Stimulated activated CD8-positive, alpha-beta memory T cell treated with anti-CD3 and anti-CD28 coated beads, Interleukin-12 subunit alpha, Interleukin-12 subunit beta, amount 100 ng/mL, for 24 hours (primary cell): ENCODE results near the gene CNTNAP2.
A peak's percentile ranks its signal among the peaks of the same experiment; 100 is the strongest.
"Not testable (repeated sequence)": the region's sequence is repeated elsewhere in the genome, so short reads cannot be mapped to it uniquely, and the experiment has no call there.

ENCODE experiments used
- DNase-seq: peaks from one replicate; pipeline ENCODE4 v3.0.0-alpha.2; 2020; ENCODE audit errors: extremely low read depth

The CNTNAP2 gene

DNA sequence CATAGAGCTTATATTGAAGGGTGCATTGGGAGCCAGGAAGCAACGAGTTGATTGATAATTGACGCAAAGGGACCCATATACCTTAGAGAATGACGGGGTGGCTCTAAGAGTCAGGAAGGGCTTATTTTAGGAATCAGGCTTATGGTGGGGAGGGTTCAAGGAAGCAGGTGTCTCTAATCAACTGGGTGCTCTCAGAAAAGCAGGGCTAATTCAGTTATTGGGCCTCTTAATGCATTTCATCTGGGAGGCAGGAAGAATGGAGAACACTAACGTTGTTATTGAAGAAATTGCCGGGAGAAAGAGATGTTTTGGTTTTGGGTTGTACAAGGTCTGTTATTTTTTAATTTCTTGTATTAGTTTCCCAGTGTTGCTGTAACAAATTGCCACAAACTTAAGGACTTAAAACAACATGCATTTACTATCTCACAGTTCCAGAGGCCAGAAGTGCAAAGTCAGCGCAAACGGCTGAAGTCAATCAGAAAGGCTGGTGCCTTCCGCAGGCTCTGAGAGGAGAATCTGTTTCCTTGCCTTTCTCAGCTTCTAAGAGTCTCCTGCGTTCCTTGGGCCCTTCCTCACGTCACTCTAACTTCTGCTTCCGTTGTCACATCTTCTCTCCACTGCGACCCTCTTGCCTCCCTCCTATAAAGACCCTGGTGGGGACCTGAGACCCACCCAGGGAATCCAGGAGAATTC, 2145.5 kb downstream of the CNTNAP2 start:
- DNase-seq, result no peak

DNA sequence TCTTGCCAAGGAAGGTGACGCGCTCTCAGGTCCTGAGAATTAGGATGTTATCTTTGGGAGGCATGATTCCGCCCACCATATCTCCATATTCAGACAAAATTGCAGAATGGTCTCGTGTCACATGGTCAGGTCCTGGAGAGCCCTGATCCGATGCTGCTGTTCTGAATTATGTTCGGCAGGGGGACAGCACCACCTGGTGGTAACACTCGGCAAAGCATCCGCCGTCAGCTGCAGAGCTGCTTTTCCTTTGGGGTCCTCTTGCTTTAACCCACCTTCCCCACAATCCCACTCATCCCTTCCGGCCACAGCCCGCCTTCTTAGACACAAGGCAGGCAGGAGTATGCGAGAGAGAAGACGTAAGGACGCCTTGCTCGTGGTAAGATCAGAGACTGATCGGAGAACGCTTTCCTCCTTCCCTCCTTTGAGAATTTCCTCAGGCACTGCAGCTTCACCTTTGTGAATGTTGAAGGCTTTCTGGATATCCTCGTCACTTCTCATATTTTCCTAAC, 2146.2 kb downstream of the CNTNAP2 start:
- DNase-seq, result peak; percentile 19

DNA sequence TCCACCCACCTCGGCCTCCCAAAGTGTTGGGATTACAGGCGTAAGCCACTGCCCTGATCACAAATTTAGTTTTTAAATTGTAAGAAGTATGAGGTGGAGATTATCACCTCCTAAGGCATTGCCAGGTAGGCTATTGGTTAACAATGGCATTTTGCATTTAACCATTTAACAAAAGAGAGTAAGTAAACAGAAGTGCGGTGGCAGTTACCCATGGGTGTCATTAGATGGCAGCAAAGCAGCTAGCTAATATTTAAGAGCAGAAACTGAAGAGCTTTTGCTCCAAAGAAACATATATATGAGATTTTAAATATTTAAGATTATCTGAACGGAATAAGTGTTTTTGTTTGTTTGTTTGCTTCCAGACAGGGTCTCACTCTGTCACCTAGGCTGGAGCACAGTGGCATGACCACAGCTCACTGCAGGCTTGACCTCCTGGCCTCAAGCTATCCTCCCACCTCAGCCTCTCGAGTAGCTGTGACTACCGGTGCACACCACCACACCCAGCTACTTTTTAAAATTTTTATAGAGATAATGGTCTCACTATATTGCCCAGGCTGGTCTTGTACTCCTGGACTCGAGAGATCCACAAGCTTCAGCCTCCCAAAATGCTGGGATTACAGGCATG, 2148.4 kb downstream of the CNTNAP2 start:
- DNase-seq, result no peak

DNA sequence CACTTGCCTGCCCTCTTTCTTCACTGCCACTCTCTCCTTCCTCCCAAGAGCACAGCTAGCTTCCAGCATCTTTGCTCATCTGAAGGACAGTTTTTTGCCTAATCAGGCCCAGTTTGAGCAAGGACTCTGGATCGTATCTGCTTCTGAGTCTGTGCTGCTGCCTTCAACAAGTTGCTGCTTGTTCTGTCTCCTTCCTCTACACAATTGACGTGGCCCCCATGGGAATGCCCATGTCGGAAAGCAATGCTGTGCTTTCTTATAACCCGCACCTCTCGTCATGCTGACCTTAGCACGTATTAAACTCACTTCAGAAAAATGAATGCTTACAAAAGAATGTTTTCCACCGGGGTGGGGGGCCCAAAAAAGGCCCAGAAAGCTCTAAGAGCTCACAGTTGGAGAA, 2149.3 kb downstream of the CNTNAP2 start:
- no peak for DNase-seq

DNA sequence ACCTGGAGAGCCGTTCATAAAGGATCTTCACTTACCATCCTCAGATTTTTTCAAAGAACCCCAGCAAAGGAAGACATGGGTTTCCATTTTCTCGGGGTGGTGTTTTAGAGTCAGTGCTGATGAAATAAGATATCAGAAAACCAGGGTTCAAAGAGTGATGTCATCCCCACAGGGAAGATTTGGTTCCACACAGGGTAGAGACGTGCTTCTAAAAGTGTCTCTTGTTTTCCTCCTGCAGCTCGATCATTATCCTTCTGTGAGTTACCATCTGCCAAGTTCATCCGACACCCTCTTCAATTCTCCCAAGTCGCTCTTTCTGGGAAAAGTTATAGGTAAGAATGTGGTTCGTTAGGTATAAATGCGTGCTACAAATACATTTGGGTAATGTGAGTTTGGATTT, 2150.2 kb downstream of the CNTNAP2 start:
- no peak for DNase-seq

DNA sequence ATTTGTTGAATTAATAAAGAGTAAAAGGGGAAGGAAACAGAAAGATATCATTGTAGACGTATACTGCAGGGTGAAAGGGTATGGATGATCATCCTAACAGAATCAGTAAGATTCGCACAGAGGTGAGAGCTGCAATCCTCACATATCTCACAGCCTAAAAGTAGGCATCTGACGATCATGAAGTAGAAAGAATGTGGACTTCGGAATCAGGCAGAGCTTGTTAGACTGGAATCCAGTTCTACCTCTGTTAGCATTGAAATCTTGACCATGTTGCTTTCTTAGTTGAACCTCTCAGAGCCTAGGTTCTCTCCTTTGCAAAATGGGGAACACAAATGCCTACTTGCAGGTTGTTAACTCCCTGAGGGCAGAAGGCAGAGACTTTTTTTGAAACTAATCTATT, 2154.0 kb downstream of the CNTNAP2 start:
- no peak for DNase-seq

DNA sequence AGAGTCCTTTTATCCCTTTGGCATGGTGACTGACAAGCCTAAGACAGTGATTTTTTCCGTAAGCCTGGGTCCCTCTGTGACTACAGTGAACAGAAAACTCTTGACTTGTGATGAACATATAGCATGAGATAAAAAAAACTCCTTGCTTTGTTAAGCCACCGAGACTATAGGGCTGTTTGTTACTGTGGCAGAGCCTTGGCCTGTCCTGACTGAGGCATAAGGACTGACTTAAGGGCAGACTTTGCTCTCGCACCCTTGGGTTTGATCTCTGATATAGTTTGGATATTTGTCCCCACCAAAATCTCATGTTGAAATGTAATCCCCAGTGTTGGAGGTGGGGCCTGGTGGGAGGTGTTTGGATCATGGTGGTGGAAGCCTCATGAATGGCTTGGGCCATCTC, 2157.5 kb downstream of the CNTNAP2 start:
- DNase-seq, result no peak

DNA sequence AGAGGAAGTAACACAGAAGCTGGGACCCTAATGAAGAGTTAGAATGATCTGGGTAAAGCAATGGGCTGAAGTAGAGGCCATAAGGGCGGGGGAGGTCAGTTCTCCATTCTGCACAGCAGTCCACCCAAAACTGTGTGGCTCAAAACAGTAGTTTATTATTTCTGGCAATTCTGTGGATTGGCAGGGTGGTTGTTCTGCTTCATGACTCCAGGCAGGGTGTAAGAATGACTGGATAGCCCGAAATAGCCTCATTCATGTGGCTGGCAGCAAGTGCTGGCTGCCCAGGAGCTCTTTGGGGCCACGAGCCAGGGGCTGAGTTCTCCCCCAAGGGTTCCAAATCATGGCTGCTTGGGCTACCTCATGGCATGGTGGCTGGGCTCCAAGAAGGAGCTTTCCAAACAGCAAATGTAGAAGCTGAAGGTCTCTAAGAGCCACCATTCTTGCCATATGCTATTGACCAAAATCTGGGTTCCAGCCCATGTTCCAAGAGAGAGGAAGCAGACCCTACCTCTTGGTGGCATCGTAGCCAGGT, 2158.8 kb downstream of the CNTNAP2 start:
- no peak for DNase-seq

DNA sequence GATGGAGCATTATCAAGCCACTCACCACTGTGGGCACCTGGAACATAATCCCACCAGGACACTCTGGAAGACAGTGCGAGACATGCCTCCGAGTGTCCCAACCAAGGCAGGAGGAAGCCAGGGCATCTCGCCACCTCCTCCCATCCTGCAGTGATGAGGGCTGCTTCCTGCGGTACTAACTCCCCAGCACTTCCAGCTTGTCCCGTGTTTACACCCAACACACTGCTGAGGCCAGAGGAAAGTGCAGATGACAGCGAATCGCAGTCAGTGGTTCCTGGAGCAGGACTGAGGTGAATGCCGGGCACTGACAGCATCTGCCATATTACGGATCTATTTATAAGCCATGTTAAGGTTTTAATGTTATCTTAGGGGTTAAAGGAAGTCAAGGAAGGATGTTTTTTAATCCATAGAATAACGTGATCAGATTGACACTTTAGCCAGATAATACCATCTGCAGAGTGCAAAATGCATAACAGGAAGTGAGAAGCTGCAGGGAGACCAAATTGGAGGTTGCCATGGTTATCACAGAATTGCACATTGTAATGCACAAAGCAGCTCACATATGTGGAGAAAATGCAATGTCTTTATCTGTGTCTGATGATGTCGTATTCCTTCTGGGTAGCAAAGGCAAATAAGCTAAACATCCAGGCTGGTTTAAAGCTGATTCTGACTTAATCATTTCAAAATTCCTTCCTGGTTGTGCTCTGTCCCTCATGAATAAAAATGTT, 2159.9 kb downstream of the CNTNAP2 start:
- DNase-seq, result no peak

DNA sequence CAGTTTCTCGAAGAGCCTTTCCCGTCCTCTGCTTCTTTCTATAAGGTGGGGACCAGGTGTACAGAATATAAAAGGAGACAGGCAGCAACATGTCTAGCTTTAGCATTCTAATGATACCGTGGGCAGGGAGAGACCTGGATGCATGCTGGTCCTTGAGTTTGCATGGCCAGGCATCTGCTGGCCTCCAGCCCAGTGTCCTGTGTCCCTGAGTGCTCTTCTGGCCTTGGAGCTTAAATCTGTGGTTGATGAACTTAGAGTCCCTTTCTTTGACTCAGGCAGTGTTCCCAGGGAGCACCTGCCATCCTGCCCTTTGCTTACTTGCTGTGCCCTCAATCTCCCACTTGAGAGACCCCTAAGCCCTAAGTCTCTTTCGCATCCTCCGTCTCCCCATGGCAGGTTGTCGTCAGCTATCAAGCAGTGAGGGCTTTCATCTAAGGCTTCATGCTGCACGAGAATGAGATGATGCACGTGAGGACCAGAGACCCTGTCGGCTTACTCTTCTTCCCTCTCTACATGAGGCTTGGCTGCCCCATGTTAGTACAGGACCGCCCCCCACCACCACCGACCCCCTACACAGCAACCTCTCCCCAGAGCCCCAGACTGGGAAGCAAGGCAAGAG, 2160.6 kb downstream of the CNTNAP2 start:
- no peak for DNase-seq

DNA sequence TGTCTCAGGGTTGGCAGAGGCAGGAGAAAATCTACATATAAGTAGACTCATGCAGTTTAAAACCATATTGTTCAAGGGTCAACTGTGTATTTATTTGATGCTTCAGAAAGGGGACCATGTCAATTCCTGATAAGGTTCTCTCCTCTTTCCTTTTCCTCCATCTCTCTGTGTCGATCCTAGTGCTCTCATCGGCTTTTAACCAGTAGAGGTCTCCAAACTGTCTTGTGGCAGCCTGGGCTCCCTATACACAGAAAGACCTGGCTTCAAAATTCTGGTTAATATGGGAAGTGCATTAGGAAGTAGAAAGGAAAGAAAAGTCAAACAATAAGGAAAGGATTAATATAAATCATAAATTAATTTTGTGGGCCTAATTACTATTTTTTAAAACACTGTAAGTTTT, 2169.5 kb downstream of the CNTNAP2 start:
- no peak for DNase-seq

DNA sequence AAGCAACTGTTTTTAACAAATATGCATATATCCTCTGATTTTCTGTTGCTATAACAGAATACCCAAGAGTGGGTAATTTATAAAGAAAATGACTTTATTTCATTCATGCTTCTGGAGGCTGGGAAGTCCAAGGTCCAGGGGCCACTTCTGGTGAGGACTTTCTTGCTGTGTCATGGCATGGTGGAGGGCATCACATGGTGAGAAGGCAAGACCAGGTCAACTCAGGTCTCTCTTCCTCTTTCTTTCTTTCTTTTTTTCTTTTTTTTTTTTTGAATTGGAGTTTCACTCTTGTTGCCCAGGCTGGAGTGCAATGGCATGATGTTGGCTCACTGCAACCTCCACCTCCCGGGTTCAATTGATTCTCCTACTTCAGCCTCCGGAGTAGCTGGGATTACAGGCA, 2170.9 kb downstream of the CNTNAP2 start:
- DNase-seq, result no peak

DNA sequence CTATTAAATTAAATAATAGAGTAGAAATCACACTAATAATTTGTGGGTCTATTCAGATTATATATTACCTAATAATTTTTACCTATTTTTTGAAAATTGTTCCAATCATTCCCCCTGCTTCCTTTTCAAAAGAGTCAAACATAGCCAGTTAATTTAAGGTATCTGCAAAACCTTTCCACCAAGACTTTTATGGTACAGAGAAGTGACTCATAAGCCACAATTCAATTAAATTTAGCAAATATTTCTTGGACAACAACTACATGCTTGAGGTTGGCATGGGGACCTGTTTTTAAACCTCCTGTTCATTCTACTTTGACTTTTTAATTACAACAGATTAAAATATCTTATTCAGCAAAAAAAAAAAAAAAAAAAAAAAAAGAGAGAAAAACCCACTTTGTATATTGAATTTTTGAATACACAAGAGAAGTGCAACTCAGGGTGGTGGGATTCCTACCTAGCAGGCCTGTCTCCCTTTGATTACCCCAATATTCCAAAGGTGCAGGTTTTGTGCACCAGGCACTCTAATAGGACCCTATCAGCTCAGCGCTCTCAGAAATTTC, 2172.1 kb downstream of the CNTNAP2 start:
- DNase-seq, result no peak

DNA sequence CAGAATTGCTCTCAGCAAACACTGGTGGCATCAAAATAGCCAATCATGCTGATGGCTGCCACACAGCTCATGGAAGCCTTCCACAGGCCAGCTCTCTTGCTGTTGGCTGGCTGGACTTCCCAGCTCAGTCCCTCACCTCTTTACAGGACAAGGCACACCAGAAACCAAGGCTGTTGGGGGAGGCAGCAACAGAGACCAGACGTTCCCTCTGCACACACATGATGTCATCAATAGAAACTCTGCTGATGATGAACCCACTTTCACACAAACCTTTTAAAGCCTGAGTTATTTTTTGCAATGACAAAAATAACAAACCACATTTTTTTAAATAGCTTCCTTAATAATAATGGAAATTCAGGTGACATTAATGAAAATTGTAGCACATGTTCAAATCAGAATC, 2173.0 kb downstream of the CNTNAP2 start:
- no peak for DNase-seq

DNA sequence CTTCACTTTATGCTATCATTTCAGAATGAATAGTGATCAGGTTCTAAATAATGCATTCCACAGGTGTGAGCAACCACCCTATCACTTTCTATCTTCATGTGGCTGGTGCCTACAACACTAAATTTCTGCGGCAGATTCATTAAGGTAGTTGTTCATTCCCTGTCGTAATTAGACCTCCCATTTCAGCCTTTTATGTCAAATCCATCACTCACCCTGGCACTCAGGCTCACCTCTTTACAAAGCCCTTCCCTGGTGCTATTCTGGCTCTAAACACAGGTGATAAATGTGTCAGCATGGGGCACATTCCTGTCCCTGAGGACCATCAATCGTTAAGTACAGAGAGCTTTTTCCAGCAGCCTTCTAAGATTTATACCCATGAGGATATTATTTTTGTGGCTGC, 2173.9 kb downstream of the CNTNAP2 start:
- DNase-seq, result no peak

DNA sequence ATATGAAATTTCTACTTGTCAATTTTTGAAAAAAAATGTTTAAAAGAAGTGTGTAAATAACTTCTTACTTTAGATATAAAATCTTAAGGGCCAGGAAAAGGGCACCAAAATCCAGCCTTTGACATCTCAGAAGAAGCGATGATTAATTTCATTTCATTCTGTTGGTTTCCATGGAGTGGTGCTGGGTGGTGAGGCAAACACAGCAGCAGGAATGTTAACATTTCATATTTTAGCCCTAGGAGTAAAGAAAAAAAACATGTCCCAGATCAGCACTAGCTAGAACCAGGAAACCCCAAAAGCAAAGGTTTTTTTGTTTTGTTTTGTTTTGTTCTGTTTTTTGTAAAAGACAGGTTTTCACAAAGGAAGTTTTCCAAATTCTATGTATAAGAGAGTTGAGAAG, 2175.2 kb downstream of the CNTNAP2 start:
- DNase-seq, result no peak

DNA sequence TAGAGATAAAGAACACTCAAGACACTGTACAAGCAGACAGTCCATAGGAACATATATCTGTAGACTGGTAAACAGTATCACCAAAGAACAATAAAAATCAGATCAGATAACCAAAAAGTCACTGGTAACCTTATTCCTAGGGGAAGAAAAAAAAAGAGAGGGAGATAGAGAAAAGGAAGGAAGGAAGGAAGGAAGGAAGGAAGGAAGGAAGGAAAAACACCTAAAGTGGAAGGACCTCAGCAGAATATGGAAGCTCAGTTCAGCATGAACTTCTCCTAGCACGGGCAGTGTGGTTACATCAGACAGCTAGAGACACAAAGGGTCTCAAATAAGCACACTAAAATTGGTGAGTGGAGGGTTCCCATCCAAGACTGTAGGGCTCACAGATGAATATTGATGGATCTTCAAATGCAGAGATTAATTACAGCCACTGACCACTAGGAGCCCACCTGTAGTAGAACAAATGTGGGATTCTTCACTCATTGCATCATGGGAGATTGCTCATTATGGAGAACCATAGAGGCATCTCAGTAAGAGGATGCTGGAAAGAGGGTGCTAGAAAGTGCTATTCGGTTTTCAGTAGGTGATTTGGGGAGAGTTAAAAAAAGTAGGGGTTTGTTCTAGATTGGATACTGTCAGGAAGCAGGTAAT, 2180.5 kb downstream of the CNTNAP2 start:
- DNase-seq, result no peak

DNA sequence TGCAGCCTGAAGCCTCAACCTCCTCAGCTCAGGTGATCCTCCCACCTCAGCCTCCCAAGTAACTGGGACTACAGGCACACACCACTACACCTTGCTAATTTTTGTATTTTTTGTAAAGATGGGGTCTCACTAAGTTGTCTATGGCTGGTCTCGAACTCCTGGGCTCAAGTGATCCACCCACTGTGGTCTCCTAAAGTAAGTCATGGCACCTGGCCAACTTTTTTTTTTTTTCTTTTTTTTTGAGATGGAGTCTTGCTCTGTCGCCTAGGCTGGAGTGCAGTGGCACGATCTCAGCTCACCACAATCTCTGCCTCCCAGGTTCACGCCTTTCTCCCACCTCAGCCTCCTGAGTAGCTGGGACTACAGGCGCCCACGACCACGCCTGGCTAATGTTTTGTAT, 2182.2 kb downstream of the CNTNAP2 start:
- not testable (repeated sequence) for DNase-seq

DNA sequence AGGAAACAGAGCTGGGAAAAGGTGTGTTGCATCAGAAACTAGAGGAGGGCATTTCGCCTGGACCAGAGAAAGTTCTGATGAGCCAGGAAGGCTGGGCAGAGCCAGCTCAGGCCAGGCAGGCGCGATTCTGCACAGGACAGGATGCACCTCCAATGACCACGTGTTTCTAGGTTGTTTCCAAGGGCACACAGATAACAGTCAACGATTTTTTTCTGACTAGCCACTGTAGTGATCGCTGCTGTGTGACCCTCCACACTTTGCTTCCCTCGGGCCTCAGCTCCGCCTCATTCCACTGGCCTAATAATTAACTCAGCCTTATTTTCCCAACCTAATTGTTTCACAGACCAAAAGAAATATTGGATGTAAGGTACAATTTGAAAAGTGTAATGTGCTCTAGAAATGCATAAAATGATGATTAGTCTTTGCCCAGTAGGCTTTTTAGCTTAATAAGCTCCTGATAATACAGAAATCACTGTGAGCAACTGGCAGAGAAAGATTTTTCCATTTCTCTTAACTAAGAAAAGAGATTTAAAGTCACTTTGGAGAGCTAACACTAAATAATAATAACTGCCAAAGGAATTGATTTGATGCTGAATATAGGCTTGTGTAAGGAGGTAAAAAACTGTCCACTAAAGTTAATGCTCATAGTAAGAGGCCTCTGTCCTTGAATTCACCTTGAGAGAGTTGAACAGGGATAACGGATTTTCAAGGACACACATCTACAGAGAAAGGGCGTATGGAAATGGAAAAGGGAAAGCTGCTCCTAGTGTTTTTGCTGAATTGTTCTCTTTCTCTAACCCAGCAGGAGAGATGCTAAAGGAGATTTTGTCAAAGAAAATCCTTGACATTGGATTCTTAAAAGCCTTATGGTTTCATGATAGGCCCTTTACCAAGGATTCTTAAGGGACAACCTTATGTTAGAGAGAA, 2183.0 kb downstream of the CNTNAP2 start:
- no peak for DNase-seq

DNA sequence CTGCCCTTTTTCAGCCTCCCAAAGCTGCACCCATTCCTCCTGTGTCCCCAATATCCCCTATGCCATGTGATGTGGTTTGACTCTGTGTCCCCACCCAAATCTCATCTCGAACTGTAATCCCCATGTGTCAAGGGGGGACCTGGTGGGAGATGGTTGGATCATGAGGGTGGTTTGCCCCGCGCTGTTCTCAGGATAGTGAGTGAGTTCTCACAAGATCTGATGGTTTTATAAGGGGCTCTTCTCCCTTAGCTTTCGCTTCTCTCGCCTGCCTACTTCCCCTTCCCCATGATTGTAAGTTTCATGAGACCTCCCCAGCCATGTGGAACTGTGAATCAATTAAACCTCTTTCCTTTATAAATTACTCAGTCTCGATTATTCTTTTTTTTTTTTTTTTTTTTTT, 2185.8 kb downstream of the CNTNAP2 start:
- DNase-seq, result not testable (repeated sequence)
